HepG2 (cell line): Measurements from ENCODE around the gene CDYL. TPM values are rescaled to one million over a fixed set of nuclear protein-coding genes. Genes with fewer than 3 reads are reported as not detected.

Experiments
- HNRNPK ChIP-seq: fragments of 200-400 bp; formaldehyde crosslinking; IDR thresholded peaks from 2 replicates; pipeline ENCODE4 v1.6.1; 2018; ENCODE audit warnings: low read length, low read depth, moderate library complexity, mild to moderate bottlenecking; ENCODE audit not compliant: poor library complexity, severe bottlenecking
- JUND ChIP-seq: sonication (generic); formaldehyde crosslinking; IDR thresholded peaks from 2 replicates; pipeline ENCODE4 v1.8.0; 2022; ENCODE audit warnings: mild to moderate bottlenecking, missing genetic modification reagents
- KDM5A ChIP-seq: fragments of 200-600 bp; sonication (generic); IDR thresholded peaks from 2 replicates; pipeline ENCODE4 v1.7.0; 2018; ENCODE audit warnings: antibody characterized with exemption, mild to moderate bottlenecking, low read length, borderline replicate concordance
- NAIF1 ChIP-seq: sonication (generic); formaldehyde crosslinking; IDR thresholded peaks from 2 replicates; pipeline ENCODE4 v1.5.0; 2020; ENCODE audit warnings: mild to moderate bottlenecking, missing genetic modification reagents, borderline replicate concordance
- NCOA1 ChIP-seq: sonication (generic); formaldehyde crosslinking; IDR thresholded peaks from 2 replicates; pipeline ENCODE4 v1.9.0; 2021; ENCODE audit warnings: missing genetic modification reagents
- NR2F6 ChIP-seq, 2 experiments: IDR thresholded peaks; 2 replicates each; pipeline ENCODE4 v1.6.1; 2016; ENCODE audit warnings: antibody characterized with exemption in 1 of 2, mild to moderate bottlenecking in 1 of 2
- RELA ChIP-seq: sonication (generic); formaldehyde crosslinking; IDR thresholded peaks from 2 replicates; pipeline ENCODE4 v1.4.0; 2020; ENCODE audit warnings: missing genetic modification reagents
- SATB2 ChIP-seq: sonication (generic); formaldehyde crosslinking; IDR thresholded peaks from 2 replicates; pipeline ENCODE4 v1.5.0; 2020; ENCODE audit warnings: missing genetic modification reagents
- U2AF2 ChIP-seq: fragments of 200-400 bp; formaldehyde crosslinking; IDR thresholded peaks from 2 replicates; pipeline ENCODE4 v1.6.1; 2017; ENCODE audit warnings: low read depth, mild to moderate bottlenecking, low read length
- ZNF451 ChIP-seq: sonication (generic); formaldehyde crosslinking; IDR thresholded peaks from 2 replicates; pipeline ENCODE4 v1.5.0; 2020; ENCODE audit warnings: mild to moderate bottlenecking, missing genetic modification reagents
- ZNF562 ChIP-seq: sonication (generic); formaldehyde crosslinking; IDR thresholded peaks from 2 replicates; pipeline ENCODE4 v1.8.0; 2022; ENCODE audit warnings: missing genetic modification reagents, borderline replicate concordance
- polyA plus RNA-seq, 8 experiments: library from polyadenylated mRNA; depleted of rRNA in 3 of 8; stranded (reverse) in 7 of 8; unstranded in 1 of 8; fragments of >200 nt; fragmentation: Illumina TruSeq in 4 of 8; extraction: Trizol in 4 of 8; gene quantifications; 2 replicates each; pipeline versions ENCODE4 v1.2.1 to v1.2.3, GENCODE V29; 2011 to 2016; ENCODE audit warnings: low read depth in 4 of 8, missing spikeins in 1 of 8, mixed read lengths in 1 of 8; ENCODE audit not compliant: insufficient read depth in 1 of 8
- total RNA-seq, 5 experiments: library from RNA; depleted of rRNA; stranded (reverse); fragments of >200 nt; fragmentation: Illumina TruSeq; extraction: Trizol; gene quantifications; 2 replicates each; pipeline ENCODE4 v1.2.3, GENCODE V29; 2016; ENCODE audit warnings: low read depth in 1 of 5
- TF ChIP-seq, protein P1 (sequence below): sonication (generic); formaldehyde crosslinking; IDR thresholded peaks from 2 replicates; pipeline ENCODE4 v1.5.0; 2020; ENCODE audit warnings: mild to moderate bottlenecking, low read depth, missing genetic modification reagents, borderline replicate concordance
- TF ChIP-seq, protein P2 (sequence below), 2 experiments: IDR thresholded peaks; 2 replicates each; pipeline ENCODE4 v1.6.1; 2011 to 2012; ENCODE audit warnings: low read length in 2 of 2, borderline replicate concordance in 1 of 2, low read depth in 1 of 2, mild to moderate bottlenecking in 1 of 2, moderate library complexity in 1 of 2
- TF ChIP-seq, protein P3 (sequence below): sonication (generic); formaldehyde crosslinking; IDR thresholded peaks from 2 replicates; pipeline ENCODE4 v1.5.0; 2020; ENCODE audit warnings: mild to moderate bottlenecking, missing genetic modification reagents
- TF ChIP-seq, protein P4 (sequence below): IDR thresholded peaks from 2 replicates; pipeline ENCODE4 v1.6.1; 2016; ENCODE audit warnings: mild to moderate bottlenecking
- TF ChIP-seq, protein P5 (sequence below): IDR thresholded peaks from 2 replicates; pipeline ENCODE4 v1.6.1; 2018; ENCODE audit warnings: missing genetic modification reagents
- TF ChIP-seq, protein P6 (sequence below): sonication (generic); formaldehyde crosslinking; IDR thresholded peaks from 2 replicates; pipeline ENCODE4 v1.4.0; 2020; ENCODE audit warnings: mild to moderate bottlenecking, low read depth, missing genetic modification reagents

Gene CDYL
- total and polyA plus RNA-seq, 2 of the 13 experiments (the other 11 are each of a cell fraction or from before 2014, with no cell fraction given), result 22.8 to 105 TPM

DNA sequence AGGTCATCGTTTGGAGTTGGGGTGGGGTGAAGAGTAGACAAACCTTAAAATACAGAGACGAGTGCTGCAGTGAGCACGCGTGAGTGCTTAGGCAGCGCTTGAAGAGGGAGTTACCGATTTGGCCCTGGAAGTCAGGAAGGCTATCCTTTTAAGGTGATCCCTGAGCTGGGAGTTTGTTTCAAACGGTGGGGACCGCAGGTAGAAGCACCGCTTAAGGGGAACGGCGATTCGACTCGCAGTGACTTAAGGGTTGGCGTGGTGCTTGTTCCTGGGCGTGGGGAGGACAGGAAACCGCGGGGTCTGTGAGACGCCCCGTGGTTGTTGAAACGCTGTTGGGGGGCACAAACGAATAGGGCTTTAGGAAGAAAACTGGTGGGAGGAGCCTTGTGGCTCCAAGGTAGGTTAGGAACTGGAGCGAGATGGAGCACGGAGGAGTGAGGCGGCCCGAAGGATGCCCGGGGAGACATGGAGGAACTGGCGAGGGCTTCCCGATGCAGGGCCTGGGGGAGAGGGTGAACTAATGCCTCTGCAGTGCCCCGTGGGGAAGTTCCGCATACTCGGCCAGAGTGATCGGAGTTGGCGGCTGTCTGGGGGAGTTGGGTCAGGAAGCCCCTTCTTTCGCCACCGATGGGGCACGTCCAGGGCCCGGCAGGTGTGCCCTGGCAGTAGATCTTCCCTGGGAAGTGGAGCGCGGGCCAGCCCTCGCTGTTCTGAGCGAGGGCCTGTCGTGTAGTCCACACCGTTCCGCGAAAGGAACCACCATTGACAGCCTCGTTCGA is 1.3 kb upstream of the CDYL start (continued):
- TF ChIP-seq NR2F6 (IDR thresholded peaks at IDR 0.05) (no peak), NR2F6 (CRISPR knock-in tag; IDR thresholded peaks at IDR 0.05) (no peak), U2AF2 (no peak), JUND (CRISPR knock-in tag) (no peak), NCOA1 (CRISPR knock-in tag) (no peak), SATB2 (CRISPR knock-in tag) (no peak), NAIF1 (no peak), KDM5A (no peak), ZNF451 (CRISPR knock-in tag) (no peak; the same call in 1 of the 2 replicates), RELA (CRISPR knock-in tag) (no peak), HNRNPK (no peak), ZNF562 (CRISPR knock-in tag) (no peak)
- TF ChIP-seq, protein P1, sequence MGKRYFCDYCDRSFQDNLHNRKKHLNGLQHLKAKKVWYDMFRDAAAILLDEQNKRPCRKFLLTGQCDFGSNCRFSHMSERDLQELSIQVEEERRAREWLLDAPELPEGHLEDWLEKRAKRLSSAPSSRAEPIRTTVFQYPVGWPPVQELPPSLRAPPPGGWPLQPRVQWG, result 0 out of 2 replicates have a peak, but pooled peaks have one; percentile 15
- TF ChIP-seq, protein P2, sequence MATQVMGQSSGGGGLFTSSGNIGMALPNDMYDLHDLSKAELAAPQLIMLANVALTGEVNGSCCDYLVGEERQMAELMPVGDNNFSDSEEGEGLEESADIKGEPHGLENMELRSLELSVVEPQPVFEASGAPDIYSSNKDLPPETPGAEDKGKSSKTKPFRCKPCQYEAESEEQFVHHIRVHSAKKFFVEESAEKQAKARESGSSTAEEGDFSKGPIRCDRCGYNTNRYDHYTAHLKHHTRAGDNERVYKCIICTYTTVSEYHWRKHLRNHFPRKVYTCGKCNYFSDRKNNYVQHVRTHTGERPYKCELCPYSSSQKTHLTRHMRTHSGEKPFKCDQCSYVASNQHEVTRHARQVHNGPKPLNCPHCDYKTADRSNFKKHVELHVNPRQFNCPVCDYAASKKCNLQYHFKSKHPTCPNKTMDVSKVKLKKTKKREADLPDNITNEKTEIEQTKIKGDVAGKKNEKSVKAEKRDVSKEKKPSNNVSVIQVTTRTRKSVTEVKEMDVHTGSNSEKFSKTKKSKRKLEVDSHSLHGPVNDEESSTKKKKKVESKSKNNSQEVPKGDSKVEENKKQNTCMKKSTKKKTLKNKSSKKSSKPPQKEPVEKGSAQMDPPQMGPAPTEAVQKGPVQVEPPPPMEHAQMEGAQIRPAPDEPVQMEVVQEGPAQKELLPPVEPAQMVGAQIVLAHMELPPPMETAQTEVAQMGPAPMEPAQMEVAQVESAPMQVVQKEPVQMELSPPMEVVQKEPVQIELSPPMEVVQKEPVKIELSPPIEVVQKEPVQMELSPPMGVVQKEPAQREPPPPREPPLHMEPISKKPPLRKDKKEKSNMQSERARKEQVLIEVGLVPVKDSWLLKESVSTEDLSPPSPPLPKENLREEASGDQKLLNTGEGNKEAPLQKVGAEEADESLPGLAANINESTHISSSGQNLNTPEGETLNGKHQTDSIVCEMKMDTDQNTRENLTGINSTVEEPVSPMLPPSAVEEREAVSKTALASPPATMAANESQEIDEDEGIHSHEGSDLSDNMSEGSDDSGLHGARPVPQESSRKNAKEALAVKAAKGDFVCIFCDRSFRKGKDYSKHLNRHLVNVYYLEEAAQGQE (IDR thresholded peaks at IDR 0.05; ENCODE audit: borderline replicate concordance in 1 of 2, low read depth in 1 of 2, low read length in 2 of 2), result no peak
- TF ChIP-seq, protein P3, sequence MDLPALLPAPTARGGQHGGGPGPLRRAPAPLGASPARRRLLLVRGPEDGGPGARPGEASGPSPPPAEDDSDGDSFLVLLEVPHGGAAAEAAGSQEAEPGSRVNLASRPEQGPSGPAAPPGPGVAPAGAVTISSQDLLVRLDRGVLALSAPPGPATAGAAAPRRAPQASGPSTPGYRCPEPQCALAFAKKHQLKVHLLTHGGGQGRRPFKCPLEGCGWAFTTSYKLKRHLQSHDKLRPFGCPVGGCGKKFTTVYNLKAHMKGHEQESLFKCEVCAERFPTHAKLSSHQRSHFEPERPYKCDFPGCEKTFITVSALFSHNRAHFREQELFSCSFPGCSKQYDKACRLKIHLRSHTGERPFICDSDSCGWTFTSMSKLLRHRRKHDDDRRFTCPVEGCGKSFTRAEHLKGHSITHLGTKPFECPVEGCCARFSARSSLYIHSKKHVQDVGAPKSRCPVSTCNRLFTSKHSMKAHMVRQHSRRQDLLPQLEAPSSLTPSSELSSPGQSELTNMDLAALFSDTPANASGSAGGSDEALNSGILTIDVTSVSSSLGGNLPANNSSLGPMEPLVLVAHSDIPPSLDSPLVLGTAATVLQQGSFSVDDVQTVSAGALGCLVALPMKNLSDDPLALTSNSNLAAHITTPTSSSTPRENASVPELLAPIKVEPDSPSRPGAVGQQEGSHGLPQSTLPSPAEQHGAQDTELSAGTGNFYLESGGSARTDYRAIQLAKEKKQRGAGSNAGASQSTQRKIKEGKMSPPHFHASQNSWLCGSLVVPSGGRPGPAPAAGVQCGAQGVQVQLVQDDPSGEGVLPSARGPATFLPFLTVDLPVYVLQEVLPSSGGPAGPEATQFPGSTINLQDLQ (CRISPR knock-in tag), result no peak
- TF ChIP-seq, protein P4, sequence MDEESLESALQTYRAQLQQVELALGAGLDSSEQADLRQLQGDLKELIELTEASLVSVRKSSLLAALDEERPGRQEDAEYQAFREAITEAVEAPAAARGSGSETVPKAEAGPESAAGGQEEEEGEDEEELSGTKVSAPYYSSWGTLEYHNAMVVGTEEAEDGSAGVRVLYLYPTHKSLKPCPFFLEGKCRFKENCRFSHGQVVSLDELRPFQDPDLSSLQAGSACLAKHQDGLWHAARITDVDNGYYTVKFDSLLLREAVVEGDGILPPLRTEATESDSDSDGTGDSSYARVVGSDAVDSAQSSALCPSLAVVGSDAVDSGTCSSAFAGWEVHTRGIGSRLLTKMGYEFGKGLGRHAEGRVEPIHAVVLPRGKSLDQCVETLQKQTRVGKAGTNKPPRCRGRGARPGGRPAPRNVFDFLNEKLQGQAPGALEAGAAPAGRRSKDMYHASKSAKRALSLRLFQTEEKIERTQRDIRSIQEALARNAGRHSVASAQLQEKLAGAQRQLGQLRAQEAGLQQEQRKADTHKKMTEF (CRISPR knock-in tag), result no peak
- TF ChIP-seq, protein P5, sequence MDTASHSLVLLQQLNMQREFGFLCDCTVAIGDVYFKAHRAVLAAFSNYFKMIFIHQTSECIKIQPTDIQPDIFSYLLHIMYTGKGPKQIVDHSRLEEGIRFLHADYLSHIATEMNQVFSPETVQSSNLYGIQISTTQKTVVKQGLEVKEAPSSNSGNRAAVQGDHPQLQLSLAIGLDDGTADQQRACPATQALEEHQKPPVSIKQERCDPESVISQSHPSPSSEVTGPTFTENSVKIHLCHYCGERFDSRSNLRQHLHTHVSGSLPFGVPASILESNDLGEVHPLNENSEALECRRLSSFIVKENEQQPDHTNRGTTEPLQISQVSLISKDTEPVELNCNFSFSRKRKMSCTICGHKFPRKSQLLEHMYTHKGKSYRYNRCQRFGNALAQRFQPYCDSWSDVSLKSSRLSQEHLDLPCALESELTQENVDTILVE (CRISPR knock-in tag), result no peak
- TF ChIP-seq, protein P6, sequence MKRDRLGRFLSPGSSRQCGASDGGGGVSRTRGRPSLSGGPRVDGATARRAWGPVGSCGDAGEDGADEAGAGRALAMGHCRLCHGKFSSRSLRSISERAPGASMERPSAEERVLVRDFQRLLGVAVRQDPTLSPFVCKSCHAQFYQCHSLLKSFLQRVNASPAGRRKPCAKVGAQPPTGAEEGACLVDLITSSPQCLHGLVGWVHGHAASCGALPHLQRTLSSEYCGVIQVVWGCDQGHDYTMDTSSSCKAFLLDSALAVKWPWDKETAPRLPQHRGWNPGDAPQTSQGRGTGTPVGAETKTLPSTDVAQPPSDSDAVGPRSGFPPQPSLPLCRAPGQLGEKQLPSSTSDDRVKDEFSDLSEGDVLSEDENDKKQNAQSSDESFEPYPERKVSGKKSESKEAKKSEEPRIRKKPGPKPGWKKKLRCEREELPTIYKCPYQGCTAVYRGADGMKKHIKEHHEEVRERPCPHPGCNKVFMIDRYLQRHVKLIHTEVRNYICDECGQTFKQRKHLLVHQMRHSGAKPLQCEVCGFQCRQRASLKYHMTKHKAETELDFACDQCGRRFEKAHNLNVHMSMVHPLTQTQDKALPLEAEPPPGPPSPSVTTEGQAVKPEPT, result peak; percentile 31; the same call in 1 of the 2 replicates
